ENCODE measurements around the gene PSPN.
A peak's percentile ranks its signal among the peaks of the same experiment; 100 is the strongest.
"Not testable (repeated sequence)": the region's sequence is repeated elsewhere in the genome, so short reads cannot be mapped to it uniquely, and the experiment has no call there.

PSPN gene

DNA sequence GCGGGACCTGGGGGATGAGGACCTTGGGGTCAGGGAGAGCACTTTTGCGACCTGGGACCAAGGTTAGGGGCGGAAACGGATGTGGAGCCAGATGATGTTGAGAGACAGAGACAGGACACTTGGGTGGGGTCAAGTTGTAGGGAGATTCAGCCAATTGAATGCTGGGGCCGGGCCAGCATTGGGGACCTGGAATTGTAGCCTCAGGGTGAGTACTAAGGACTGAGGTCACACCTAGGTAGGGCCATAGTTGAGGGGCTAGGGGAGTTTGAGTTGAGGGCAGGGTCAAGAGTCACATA is 2.0 kb downstream of the PSPN start:
- H3K4me3 ChIP-seq (ENCODE audit: low read depth, low read length): peak overlapping the region; percentile 52

DNA sequence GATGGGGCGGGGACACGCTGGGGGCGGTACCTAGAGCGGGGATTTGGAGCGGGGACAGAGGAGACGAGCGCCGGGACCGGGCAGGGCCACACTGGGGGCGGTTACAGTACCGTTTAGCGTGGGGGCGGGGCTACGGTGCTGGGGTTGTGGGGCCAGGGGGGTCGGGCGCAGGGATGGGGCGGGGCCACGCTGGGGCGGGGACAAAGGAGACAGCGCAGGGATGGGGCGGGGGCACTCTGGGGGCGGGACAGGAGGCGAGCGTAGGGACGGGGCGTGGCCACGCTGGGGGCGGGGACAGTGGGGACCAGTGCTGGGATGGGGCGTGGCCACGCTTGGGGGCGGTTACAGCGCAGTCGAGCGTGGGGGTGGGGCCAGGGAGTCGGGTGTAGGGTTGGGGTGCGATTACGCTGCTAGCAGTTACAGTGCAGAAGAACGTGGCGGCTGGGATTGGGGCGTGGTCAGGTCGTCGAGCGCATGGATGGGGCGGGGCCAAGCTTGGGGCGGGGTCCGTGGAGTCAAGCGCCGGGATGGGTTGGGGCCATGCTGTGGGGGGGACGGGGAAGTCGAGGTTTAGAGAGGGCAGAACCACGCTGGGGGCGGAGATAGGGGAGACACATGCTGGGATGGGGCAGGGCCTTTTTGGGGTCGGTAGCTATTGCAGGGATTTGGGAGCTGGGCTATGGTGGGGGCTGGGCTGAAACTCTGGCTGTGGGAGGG is 2.5 kb downstream of the PSPN start:
- DNase-seq (ENCODE audit: low read depth, low spot score): peak; percentile 98

More for the DNA sequence above, 2.0 kb downstream of the PSPN start:
- DNase-seq (ENCODE audit: low read depth, low spot score): no peak
- TF ChIP-seq, protein P1, sequence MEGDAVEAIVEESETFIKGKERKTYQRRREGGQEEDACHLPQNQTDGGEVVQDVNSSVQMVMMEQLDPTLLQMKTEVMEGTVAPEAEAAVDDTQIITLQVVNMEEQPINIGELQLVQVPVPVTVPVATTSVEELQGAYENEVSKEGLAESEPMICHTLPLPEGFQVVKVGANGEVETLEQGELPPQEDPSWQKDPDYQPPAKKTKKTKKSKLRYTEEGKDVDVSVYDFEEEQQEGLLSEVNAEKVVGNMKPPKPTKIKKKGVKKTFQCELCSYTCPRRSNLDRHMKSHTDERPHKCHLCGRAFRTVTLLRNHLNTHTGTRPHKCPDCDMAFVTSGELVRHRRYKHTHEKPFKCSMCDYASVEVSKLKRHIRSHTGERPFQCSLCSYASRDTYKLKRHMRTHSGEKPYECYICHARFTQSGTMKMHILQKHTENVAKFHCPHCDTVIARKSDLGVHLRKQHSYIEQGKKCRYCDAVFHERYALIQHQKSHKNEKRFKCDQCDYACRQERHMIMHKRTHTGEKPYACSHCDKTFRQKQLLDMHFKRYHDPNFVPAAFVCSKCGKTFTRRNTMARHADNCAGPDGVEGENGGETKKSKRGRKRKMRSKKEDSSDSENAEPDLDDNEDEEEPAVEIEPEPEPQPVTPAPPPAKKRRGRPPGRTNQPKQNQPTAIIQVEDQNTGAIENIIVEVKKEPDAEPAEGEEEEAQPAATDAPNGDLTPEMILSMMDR (IDR thresholded peaks at IDR 0.05; ENCODE audit: low read depth, low read length): no peak
- in situ Hi-C loops (cut with HindIII; ENCODE audit: low sequenced_read_pairs): no loop called here

GRCh38 chr19:6372594-6373095 is 3.1 kb downstream of the PSPN start, which contains the start of gene ALKBH7:
TSS of gene ALKBH7 (plus strand) at chr19:6372794. CDS start at chr19:6372821, 27 bp downstream.
- in situ Hi-C loops (cut with HindIII; ENCODE audit: low sequenced_read_pairs): no loop called here
- peak within 1 kb of the TSS; percentile 59 for H3K4me3 ChIP-seq (ENCODE audit: low read depth, low read length)

More for the DNA sequence above, 2.5 kb downstream of the PSPN start:
- in situ Hi-C loops (cut with HindIII; ENCODE audit: low sequenced_read_pairs): no loop called here
- peak overlapping the region; percentile 59 for H3K4me3 ChIP-seq (ENCODE audit: low read depth, low read length)
- TF ChIP-seq, protein P1 (IDR thresholded peaks at IDR 0.05; ENCODE audit: low read depth, low read length): no peak

DNA sequence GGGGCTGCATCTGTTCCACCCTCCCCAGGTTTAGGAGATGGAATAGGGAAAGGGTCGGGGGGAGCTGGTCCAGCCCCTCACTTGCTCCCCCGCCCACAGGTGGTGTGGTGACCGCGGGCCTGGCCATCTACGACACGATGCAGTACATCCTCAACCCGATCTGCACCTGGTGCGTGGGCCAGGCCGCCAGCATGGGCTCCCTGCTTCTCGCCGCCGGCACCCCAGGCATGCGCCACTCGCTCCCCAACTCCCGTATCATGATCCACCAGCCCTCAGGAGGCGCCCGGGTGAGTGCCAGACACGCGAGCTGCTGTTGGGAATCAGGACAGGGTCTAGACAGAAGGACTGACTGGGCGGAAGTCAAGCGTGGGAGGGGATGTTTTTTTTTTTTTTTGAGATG is 11.4 kb downstream of the PSPN start:
- TF ChIP-seq, protein P1 (IDR thresholded peaks at IDR 0.05; ENCODE audit: low read depth, low read length): no peak
- in situ Hi-C loops (cut with HindIII; ENCODE audit: low sequenced_read_pairs): no loop called here
- no peak for DNase-seq (ENCODE audit: low read depth, low spot score)
- no peak overlapping the region for H3K4me3 ChIP-seq (ENCODE audit: low read depth, low read length)

More at GRCh38 chr19:6372594-6373095, 3.1 kb downstream of the PSPN start, which contains the start of gene ALKBH7:
- TF ChIP-seq, protein P1 (IDR thresholded peaks at IDR 0.05; ENCODE audit: low read depth, low read length): no peak
- peak; percentile 100 for DNase-seq (ENCODE audit: low read depth, low spot score)

DNA sequence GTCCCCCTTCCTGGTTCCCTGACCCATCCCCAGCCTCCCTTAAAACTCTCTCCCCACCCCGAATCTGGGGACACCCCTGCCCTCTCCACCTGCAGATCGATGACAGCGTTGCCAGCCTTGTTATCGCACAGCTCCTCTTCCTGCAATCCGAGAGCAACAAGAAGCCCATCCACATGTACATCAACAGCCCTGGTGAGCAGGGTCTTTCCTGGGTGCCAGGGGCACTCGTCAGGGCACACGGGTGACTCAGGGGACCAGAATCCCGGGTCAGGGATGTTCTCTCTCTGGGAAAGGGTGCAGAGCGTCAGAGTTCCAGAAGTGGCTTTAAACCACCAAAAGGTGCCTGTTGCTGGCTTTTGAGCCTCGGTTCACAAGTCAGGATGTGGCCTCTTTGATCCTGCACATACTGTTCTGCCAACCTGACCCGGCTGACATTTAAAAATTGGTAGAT is 13.4 kb downstream of the PSPN start:
- in situ Hi-C loops (cut with HindIII; ENCODE audit: low sequenced_read_pairs): no loop called here
- peak overlapping the region; percentile 80 for H3K4me3 ChIP-seq (ENCODE audit: low read depth, low read length)
- DNase-seq (ENCODE audit: low read depth, low spot score): no peak
- TF ChIP-seq, protein P1 (IDR thresholded peaks at IDR 0.05; ENCODE audit: low read depth, low read length): no peak

- in situ Hi-C loops (cut with HindIII; ENCODE audit: low sequenced_read_pairs): no loop called here
- peak; percentile 10 for DNase-seq (ENCODE audit: low read depth, low spot score)
- TF ChIP-seq, protein P1 (IDR thresholded peaks at IDR 0.05; ENCODE audit: low read depth, low read length): no peak
- peak overlapping the region; percentile 80 for H3K4me3 ChIP-seq (ENCODE audit: low read depth, low read length)
These were observed 13.7 kb downstream of the PSPN start for GRCh38 chr19:6362027-6362350.

- DNase-seq (ENCODE audit: low read depth, low spot score); in situ Hi-C loops (cut with HindIII; ENCODE audit: low sequenced_read_pairs): not testable (repeated sequence)
- H3K4me3 ChIP-seq (ENCODE audit: low read depth, low read length): peak overlapping the region; percentile 80
These were observed 14.9 kb downstream of the PSPN start for GRCh38 chr19:6360857-6361216.

DNA sequence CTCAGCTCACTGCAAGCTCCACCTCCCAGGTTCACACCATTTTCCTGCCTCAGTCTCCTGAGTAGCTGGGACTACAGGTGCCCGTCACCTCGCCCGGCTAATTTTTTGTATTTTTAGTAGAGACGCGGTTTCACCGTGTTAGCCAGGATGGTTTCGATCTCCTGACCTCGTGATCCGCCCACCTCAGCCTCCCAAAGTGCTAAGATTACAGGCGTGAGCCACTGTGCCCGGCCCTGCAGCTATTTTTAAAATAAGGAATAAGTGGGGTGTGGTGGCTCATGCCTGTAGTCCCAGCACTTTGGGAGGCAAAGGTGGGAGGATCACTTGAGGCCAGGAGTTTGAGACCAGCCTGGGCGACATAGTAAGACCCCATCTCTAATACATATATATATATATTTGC is 15.3 kb downstream of the PSPN start:
- in situ Hi-C loops (cut with HindIII; ENCODE audit: low sequenced_read_pairs); DNase-seq (ENCODE audit: low read depth, low spot score); H3K4me3 ChIP-seq (ENCODE audit: low read depth, low read length): not testable (repeated sequence)

Data from astrocyte of the spinal cord (primary cell).